HG03135 (cell line): ENCODE data around the gene RFC4.
"Not testable (repeated sequence)": the region's sequence is repeated elsewhere in the genome, so short reads cannot be mapped to it uniquely, and the experiment has no call there.

Experiments
- ATAC-seq: cut with Tn5 transposase; IDR thresholded peaks from one replicate; pipeline ENCODE4 v1.9.1; 2021; ENCODE audit warnings: mild to moderate bottlenecking, moderate library complexity; ENCODE audit not compliant: unreplicated experiment

Gene RFC4

GRCh38 chr3:186825294-186825821 is 19.1 kb upstream of the RFC4 start:
- no peak for ATAC-seq

GRCh38 chr3:186824430-186825139 is 18.3 kb upstream of the RFC4 start:
- ATAC-seq: no peak

GRCh38 chr3:186823386-186823785 is 17.1 kb upstream of the RFC4 start:
- ATAC-seq: no peak

- not testable (repeated sequence) for ATAC-seq
These were observed 16.1 kb upstream of the RFC4 start for GRCh38 chr3:186822388-186822759.

- ATAC-seq: no peak
These were observed 15.4 kb upstream of the RFC4 start for GRCh38 chr3:186821429-186822387.

GRCh38 chr3:186818956-186819355 is 12.7 kb upstream of the RFC4 start:
- no peak for ATAC-seq

GRCh38 chr3:186818516-186818915 is 12.2 kb upstream of the RFC4 start:
- ATAC-seq: no peak

GRCh38 chr3:186815435-186815834 is 9.2 kb upstream of the RFC4 start:
- ATAC-seq: no peak

GRCh38 chr3:186814100-186814499 is 7.8 kb upstream of the RFC4 start:
- no peak for ATAC-seq

GRCh38 chr3:186811313-186811712 is 5.0 kb upstream of the RFC4 start:
- ATAC-seq: not testable (repeated sequence)

- no peak for ATAC-seq
These were observed 4.2 kb upstream of the RFC4 start for GRCh38 chr3:186810336-186810996.

- no peak for ATAC-seq
These were observed 949 bp upstream of the RFC4 start for GRCh38 chr3:186807231-186807630.

- ATAC-seq: not testable (repeated sequence)
These were observed 2.8 kb downstream of the RFC4 start for GRCh38 chr3:186803447-186803846.

- ATAC-seq: no peak
These were observed 3.6 kb downstream of the RFC4 start for GRCh38 chr3:186802701-186803100.

GRCh38 chr3:186800285-186800684 is 6.0 kb downstream of the RFC4 start:
- no peak for ATAC-seq

- ATAC-seq: no peak
These were observed 7.9 kb downstream of the RFC4 start for GRCh38 chr3:186798239-186798874.

GRCh38 chr3:186790261-186790981 is 15.9 kb downstream of the RFC4 start:
- ATAC-seq: no peak

- no peak for ATAC-seq
These were observed 16.6 kb downstream of the RFC4 start for GRCh38 chr3:186789554-186790260.
